T47D (cell line): ENCODE results near the gene TFB2M.
A peak's percentile ranks its signal among the peaks of the same experiment; 100 is the strongest.

Experiments
- DNase-seq, 2 experiments: peaks; one replicate each; pipeline versions ENCODE4 v3.0.0 to v3.0.0-alpha.2; 2011 to 2012; ENCODE audit warnings: low read depth in 1 of 2, low spot score in 1 of 2
- JUND ChIP-seq: IDR thresholded peaks from 2 replicates; pipeline ENCODE4 v1.6.1; 2012; ENCODE audit warnings: low read depth
- in situ Hi-C: cut with HindIII; loops from 2 replicates; pipeline ENCODE4 v1.10.0; 2016; ENCODE audit warnings: low sequenced_read_pairs, low pct_unique_long_range_greater_than_20kb

The TFB2M gene

GRCh38 chr1:246492611-246493245 lies 73.3 kb downstream of the TFB2M start:
- no peak for TF ChIP-seq JUND
- DNase-seq, result peak; percentile 51 to 80
- in situ Hi-C loops, result no loop called here

GRCh38 chr1:246491551-246492053 lies 74.5 kb downstream of the TFB2M start:
- DNase-seq, result no peak
- in situ Hi-C loops, result no loop called here
- TF ChIP-seq JUND, result no peak
